ENCODE results near the gene OR2V2.

DNA sequence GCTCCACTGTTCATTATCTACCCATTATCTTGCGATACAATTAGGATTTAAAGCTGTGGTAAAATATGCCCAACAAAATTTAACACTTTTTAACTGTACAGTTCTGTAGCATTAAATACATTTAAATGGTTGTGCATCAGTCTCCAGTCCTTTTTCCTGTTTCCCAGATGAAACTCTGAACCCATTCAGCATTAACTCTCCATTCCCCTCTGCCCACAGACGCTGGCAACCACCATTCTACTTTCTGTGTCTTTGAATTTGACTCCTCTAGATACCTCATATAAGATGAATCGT, 60.5 kb downstream of the OR2V2 start:
- TF ChIP-seq POLR2A (IDR thresholded peaks at IDR 0.05) (no peak), POLR2AphosphoS5 (IDR thresholded peaks at IDR 0.05) (no peak)
- TF ChIP-seq, protein P1, sequence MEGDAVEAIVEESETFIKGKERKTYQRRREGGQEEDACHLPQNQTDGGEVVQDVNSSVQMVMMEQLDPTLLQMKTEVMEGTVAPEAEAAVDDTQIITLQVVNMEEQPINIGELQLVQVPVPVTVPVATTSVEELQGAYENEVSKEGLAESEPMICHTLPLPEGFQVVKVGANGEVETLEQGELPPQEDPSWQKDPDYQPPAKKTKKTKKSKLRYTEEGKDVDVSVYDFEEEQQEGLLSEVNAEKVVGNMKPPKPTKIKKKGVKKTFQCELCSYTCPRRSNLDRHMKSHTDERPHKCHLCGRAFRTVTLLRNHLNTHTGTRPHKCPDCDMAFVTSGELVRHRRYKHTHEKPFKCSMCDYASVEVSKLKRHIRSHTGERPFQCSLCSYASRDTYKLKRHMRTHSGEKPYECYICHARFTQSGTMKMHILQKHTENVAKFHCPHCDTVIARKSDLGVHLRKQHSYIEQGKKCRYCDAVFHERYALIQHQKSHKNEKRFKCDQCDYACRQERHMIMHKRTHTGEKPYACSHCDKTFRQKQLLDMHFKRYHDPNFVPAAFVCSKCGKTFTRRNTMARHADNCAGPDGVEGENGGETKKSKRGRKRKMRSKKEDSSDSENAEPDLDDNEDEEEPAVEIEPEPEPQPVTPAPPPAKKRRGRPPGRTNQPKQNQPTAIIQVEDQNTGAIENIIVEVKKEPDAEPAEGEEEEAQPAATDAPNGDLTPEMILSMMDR (IDR thresholded peaks at IDR 0.05): no peak

Data from gastroesophageal sphincter (tissue), 3 donors.